Endothelial cell of umbilical vein (primary cell): ENCODE measurements around the gene TICAM2.

Experiments used
- CTCF ChIP-seq, 2 donors: IDR thresholded peaks; 1 replicate in 1 of 2; 2 replicates in 1 of 2; pipeline ENCODE4 v1.5.1; 2011; ENCODE audit warnings: low read length in 2 of 2, mild to moderate bottlenecking in 2 of 2, moderate library complexity in 2 of 2, control low read depth in 1 of 2, inconsistent platforms in 1 of 2, low read depth in 1 of 2; ENCODE audit not compliant: insufficient read depth in 1 of 2; ENCODE audit errors: extremely low read depth in 1 of 2
- GATA2 ChIP-seq: IDR thresholded peaks from 2 replicates; pipeline ENCODE4 v1.7.0; 2011; ENCODE audit warnings: low read depth, mild to moderate bottlenecking, moderate library complexity, mixed read lengths, low read length; ENCODE audit not compliant: insufficient read length, insufficient read depth
- POLR2A ChIP-seq: IDR thresholded peaks from 2 replicates; pipeline ENCODE4 v1.6.1; 2012; ENCODE audit warnings: low read depth, mild to moderate bottlenecking, control low read depth, low read length
- POLR2AphosphoS5 ChIP-seq: IDR thresholded peaks from 2 replicates; pipeline ENCODE4 v1.6.1; 2012; ENCODE audit warnings: low read depth, mild to moderate bottlenecking, control low read depth, low read length, moderate library complexity; ENCODE audit not compliant: insufficient read depth

- TF ChIP-seq CTCF (IDR thresholded peaks at IDR 0.05; ENCODE audit: extremely low read depth in 1 of 2, insufficient read depth in 1 of 2, low read depth in 1 of 2, low read length in 2 of 2) (no peak), POLR2A (no peak), GATA2 (no peak), POLR2AphosphoS5 (no peak)
These were observed 66.7 kb downstream of the TICAM2 start for GRCh38 chr5:115535479-115536035.
